HG03521 (cell line): ENCODE results near the gene ANXA8.

Experiments used
- ATAC-seq: cut with Tn5 transposase; IDR thresholded peaks from one replicate; pipeline ENCODE4 v1.9.1; 2021; ENCODE audit warnings: mild to moderate bottlenecking, moderate library complexity; ENCODE audit not compliant: unreplicated experiment

The ANXA8 gene

GRCh38 chr10:47449102-47449978 is 34.6 kb downstream of the ANXA8 start:
- no peak for ATAC-seq

DNA sequence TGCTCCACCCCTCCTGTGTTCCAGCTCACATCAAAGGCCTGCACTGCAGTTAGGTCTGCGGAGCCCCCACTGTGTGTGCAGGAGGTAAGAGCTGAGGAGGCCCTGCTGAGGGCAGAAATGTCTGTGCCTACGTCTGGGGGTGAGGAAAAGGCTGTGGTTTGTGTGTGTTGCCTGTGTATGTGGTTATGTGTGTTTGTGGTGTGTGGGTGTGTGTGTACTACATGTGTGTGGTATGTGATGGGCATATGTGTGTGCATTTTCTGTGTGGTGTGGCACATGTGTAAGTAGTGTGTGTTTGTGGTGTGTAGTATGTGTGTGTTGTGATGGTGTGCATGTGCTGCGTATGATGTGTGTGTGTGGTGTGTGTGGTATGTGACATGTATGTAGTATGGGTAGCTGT is 36.2 kb downstream of the ANXA8 start:
- ATAC-seq = no peak

GRCh38 chr10:47447209-47447608 is 36.7 kb downstream of the ANXA8 start:
- ATAC-seq = no peak

GRCh38 chr10:47445720-47446119 is 38.2 kb downstream of the ANXA8 start:
- ATAC-seq = no peak

DNA sequence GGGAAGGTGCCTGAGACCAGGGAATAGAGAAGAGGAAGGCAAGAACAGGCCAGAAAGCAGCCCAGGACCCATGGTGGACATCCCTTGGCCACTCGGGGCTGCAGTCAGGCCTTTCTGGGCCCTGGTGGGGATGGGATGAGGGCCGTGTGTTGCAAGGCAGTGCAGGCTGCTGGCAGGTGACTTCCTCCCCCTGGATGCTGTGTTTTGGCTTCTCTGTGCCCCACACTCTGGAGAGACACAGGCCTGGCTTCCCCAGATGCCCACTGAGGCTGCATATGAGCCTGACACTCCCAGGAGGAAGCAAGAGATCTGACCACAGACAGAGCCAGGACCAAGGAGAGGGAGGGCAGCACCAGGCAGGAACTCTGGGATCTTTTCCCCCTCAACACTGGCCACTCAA is 39.9 kb downstream of the ANXA8 start:
- no peak for ATAC-seq

DNA sequence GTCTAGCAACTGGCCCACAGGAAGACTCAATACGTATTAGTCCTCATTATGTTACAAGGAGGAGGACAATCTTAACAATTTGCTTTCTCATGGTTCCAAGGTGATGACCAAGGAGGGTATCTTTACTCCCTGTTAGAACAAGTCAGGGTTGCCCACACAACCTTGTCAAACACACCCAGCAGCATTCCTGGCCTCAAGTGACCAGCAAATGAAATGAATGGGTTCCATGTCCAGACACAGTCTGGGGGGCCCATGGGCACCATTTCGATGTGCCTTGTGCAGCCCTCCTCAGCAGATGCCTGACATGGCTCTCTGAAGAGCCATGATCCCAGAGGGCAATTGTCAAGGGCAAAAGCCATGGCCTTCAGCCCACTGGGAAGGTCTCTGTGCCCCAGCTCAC is 40.8 kb downstream of the ANXA8 start:
- ATAC-seq = no peak

GRCh38 chr10:47442351-47442750 is 41.6 kb downstream of the ANXA8 start:
- no peak for ATAC-seq

- no peak for ATAC-seq
These were observed 42.0 kb downstream of the ANXA8 start for GRCh38 chr10:47441938-47442337.

- ATAC-seq = no peak
These were observed 43.7 kb downstream of the ANXA8 start for GRCh38 chr10:47440207-47440606.

DNA sequence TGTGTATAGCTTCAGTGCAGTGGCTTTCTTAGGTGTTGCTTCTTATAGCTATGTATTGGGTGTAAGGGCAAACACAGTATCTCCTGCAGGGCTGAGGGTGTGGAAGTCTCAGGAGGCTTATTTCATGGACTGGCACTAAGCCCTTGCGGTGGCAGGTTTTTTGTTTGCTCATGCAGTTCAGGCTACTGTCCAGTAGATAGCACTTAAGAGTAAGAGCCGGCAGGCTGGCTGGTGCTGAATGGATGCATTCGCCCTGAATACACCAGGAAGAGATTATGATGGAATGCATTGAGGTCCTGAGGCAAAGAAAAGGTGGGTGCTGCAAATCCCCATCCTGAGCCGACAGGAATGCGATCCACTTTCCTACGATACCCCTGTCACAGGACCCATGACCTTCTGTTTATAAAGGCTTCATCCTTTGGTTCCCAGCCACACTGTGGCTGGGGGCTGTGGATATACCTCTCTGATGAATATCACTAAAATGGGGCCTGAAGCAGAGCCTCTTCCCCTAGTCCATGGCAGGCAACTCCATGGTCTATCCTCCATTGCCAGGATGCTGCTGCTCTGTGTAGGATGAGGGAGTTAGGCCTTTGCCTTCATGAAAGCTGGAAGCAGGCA is 44.9 kb downstream of the ANXA8 start:
- ATAC-seq = no peak

GRCh38 chr10:47435081-47435480 is 48.8 kb downstream of the ANXA8 start:
- no peak for ATAC-seq

- ATAC-seq = no peak
These were observed 58.0 kb downstream of the ANXA8 start for GRCh38 chr10:47425813-47426419.

DNA sequence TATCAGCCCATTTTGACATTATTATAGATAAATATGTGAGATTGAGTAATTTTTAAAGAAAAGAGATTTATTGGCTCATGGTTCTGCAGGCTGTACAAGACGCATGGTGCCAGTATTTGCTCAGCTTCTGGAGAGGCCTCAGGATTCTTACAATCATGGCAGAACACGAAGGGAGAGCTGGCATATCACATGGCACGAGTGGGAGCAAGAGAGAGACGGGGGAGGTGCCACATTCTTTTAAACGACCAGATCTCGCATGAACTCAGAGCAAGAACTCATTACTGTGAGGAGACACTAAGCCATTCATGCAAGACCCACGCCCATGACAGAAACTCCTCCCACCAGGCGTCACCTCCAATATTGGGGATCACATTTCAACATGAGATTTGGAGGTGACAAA is 59.7 kb downstream of the ANXA8 start:
- no peak for ATAC-seq

GRCh38 chr10:47423476-47423875 is 60.4 kb downstream of the ANXA8 start:
- no peak for ATAC-seq

- no peak for ATAC-seq
These were observed 62.6 kb downstream of the ANXA8 start for GRCh38 chr10:47421057-47421952.

- no peak for ATAC-seq
These were observed 63.4 kb downstream of the ANXA8 start for GRCh38 chr10:47420305-47421056.

GRCh38 chr10:47419421-47419820 is 64.5 kb downstream of the ANXA8 start:
- ATAC-seq = no peak

DNA sequence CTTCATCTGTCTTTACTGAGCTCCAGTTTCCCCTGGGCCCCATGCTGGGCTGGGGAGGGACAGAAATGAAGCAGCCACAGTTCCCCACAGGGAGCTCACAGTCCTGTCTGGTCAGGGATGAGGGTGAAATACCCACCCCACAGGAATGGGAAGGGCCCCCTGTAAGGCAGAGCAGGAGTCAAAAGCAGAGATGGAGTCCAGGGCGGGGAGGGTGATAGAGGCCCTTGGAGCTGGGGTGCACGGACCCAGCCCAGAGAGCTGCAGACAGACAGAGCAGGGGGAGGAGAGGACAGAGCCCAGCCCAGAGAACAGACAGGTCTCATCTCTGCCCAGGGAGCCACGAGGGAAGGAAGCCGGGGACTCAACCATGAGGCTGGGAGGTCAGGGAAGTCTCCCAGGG is 64.9 kb downstream of the ANXA8 start:
- ATAC-seq = no peak

GRCh38 chr10:47418321-47418720 is 65.6 kb downstream of the ANXA8 start:
- ATAC-seq = no peak
